Activated CD8-positive, alpha-beta T cell treated with anti-CD3 and anti-CD28 coated beads for 36 hours (primary cell): ENCODE data around the gene MARCKSL1. TPM values are rescaled to one million over a fixed set of nuclear protein-coding genes. Genes with fewer than 3 reads are reported as not detected.
A peak's percentile ranks its signal among the peaks of the same experiment; 100 is the strongest.

ENCODE experiments used
- ATAC-seq: fragments of 200-7000 bp; cut with Tn5 transposase; one replicate; pipeline ENCODE4 v1.10.0; 2021; ENCODE audit warnings: mild to moderate bottlenecking, moderate library complexity
- CTCF ChIA-PET: fragments of 350-600 bp; sonication (Branson Sonifier 250); formaldehyde crosslinking; loops from one replicate; lab custom pipeline; 2021; ENCODE audit warnings: antibody characterized with exemption; lab: Charles Lee
- POLR2A ChIA-PET: fragments of 350-600 bp; sonication (Branson Sonifier 250); formaldehyde crosslinking; loops from one replicate; lab custom pipeline; 2021; ENCODE audit warnings: antibody characterized with exemption; lab: Charles Lee
- DNase-seq: peaks from one replicate; pipeline ENCODE4 v3.0.0-alpha.2; 2020
- H3K27ac Mint-ChIP-seq: one replicate; pipeline ENCODE4 v1.8.0; 2021; ENCODE audit warnings: mild to moderate bottlenecking, mixed read lengths
- H3K27me3 Mint-ChIP-seq: one replicate; pipeline ENCODE4 v1.8.0; 2021; ENCODE audit warnings: mixed read lengths
- H3K36me3 Mint-ChIP-seq: one replicate; pipeline ENCODE4 v1.8.0; 2021; ENCODE audit warnings: low read depth, mixed read lengths
- H3K4me1 Mint-ChIP-seq: one replicate; pipeline ENCODE4 v1.8.0; 2021; ENCODE audit warnings: low read depth, mixed read lengths
- H3K4me3 Mint-ChIP-seq: one replicate; pipeline ENCODE4 v1.8.0; 2021; ENCODE audit warnings: mild to moderate bottlenecking, moderate library complexity, mixed read lengths
- H3K9me3 Mint-ChIP-seq: one replicate; pipeline ENCODE4 v1.8.0; 2021; ENCODE audit warnings: mixed read lengths
- intact Hi-C: fragments of 100-400 bp; cut with micrococcal nuclease; formaldehyde crosslinking; loops from one replicate; pipeline ENCODE4 v1.10.0; 2022
- total RNA-seq, 2 experiments: library from RNA; stranded (reverse); gene quantifications; one replicate each; pipeline ENCODE4 v1.2.3, GENCODE V29; 2021
- TF ChIP-seq, protein P1 (sequence below): fragments of 200-600 bp; IDR thresholded peaks from one replicate; pipeline ENCODE4 v1.8.0; 2022; ENCODE audit warnings: antibody characterized with exemption, mild to moderate bottlenecking

Gene MARCKSL1
- total RNA-seq, 2 experiments from 2014 or later = 31.2 to 33.5 TPM

DNA sequence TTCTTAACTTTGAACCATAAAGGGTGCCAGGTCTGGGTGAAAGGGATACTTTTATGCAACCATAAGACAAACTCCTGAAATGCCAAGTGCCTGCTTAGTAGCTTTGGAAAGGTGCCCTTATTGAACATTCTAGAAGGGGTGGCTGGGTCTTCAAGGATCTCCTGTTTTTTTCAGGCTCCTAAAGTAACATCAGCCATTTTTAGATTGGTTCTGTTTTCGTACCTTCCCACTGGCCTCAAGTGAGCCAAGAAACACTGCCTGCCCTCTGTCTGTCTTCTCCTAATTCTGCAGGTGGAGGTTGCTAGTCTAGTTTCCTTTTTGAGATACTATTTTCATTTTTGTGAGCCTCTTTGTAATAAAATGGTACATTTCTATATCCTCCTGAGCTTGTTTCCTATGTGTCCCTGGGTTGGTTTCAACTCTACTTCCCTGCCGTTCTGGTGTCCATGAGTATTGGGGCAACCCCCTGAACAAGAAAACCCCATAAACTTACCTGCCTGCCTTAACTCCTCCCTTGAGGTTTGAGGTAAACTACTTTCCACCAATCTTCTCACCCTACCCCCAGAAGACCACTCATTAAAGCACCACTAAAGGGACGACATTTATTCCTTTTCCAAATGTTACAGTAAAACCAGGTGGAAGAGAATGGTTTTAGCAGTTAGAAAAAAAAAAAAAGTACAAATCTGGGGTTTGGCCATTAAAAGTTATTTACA, 2.6 kb downstream of the MARCKSL1 start:
- TF ChIP-seq, protein P1, sequence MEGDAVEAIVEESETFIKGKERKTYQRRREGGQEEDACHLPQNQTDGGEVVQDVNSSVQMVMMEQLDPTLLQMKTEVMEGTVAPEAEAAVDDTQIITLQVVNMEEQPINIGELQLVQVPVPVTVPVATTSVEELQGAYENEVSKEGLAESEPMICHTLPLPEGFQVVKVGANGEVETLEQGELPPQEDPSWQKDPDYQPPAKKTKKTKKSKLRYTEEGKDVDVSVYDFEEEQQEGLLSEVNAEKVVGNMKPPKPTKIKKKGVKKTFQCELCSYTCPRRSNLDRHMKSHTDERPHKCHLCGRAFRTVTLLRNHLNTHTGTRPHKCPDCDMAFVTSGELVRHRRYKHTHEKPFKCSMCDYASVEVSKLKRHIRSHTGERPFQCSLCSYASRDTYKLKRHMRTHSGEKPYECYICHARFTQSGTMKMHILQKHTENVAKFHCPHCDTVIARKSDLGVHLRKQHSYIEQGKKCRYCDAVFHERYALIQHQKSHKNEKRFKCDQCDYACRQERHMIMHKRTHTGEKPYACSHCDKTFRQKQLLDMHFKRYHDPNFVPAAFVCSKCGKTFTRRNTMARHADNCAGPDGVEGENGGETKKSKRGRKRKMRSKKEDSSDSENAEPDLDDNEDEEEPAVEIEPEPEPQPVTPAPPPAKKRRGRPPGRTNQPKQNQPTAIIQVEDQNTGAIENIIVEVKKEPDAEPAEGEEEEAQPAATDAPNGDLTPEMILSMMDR = no peak
- H3K4me3 Mint-ChIP-seq = no peak overlapping the region
- H3K9me3 Mint-ChIP-seq = no peaks in the 10 kb centered on the region
- ChIA-PET CTCF (interaction anchor here (0.8 to 2.4 kb wide), 3 partner anchors 12 to 118 kb away, joined by 3 to 11 read pairs (median 5); no protein-coding TSS in a partner anchor), POLR2A (interaction anchor here (0.7 to 2.7 kb wide), 9 partner anchors 12 to 145 kb away, joined by 3 to 10 read pairs (median 5); partner anchors contain the start of gene HDAC1)
- no peak for DNase-seq
- peaks cover 39% of the 10 kb centered on the region for H3K4me1 Mint-ChIP-seq
- intact Hi-C loops = loop anchor here (5.0 kb wide), 1 partner anchor 39 kb away; no protein-coding TSS in a partner anchor
- no peaks in the 10 kb centered on the region for H3K27me3 Mint-ChIP-seq
- peaks cover 31% of the 10 kb centered on the region for H3K36me3 Mint-ChIP-seq
- ATAC-seq = no peak
- peak overlapping the region; percentile 68 for H3K27ac Mint-ChIP-seq

DNA sequence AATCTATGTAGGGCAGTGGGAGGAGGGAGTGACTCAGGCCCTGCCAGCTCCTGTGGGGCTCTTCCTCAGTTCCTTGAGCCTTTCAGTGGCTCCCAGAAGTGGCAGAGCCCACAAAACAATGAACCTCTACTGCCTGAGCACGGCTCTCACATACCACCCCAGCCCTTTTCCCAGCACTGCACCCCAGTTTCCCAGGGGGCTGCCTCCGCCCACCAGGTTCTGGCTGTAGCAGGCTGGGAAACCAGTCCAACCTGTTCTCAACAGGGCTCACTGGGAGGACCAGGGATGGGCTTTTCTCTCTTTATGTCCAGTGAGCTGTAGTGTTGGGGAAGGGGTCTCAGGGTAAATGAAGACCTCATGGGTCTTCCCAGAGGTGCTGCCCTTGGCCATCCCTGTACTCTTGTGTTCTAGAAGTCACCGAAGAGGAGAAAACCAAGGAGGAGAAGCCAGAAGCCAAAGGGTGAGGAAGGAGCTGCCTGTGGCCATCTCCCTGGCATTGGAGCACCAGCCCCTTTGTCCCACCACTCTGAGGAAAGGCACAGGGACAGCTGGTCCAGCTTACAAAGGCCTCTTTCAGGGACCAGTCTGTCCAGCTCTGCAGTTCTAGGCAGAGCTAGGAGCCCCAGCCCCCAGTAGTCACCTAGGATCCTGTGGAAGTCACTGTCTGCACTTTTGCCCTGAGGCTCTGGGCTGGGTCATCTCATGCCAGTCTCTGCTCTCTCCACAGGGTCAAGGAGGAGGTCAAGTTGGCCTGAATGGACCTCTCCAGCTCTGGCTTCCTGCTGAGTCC, 3.5 kb downstream of the MARCKSL1 start:
- POLR2A ChIA-PET = interaction anchor here (0.7 to 2.7 kb wide), 11 partner anchors 9 to 144 kb away, joined by 3 to 10 read pairs (median 4); partner anchors contain the start of genes HDAC1 and LCK
- no peak overlapping the region for H3K27ac Mint-ChIP-seq

DNA sequence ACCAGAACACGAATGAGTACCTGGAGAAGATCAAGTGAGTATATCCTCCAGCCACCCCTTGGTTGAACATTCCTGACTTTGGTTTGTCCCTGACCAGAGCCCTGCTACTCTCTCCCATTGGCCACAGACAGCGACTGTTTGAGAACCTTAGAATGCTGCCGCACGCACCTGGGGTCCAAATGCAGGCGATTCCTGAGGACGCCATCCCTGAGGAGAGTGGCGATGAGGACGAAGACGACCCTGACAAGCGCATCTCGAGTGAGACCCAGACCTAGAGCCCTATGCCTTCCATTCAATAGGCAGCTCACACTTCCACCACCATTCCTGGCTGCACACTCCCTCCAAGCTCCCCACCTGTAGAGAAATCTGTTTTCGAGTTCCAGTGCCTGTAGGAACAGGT, 4.5 kb downstream of the MARCKSL1 start:
- Mint-ChIP-seq H3K27me3 (no peaks in the 10 kb centered on the region), H3K36me3 (peaks cover 41% of the 10 kb centered on the region), H3K9me3 (no peaks in the 10 kb centered on the region), H3K4me3 (no peak overlapping the region), H3K27ac (peak overlapping the region; percentile 10), H3K4me1 (peaks cover 24% of the 10 kb centered on the region)
- intact Hi-C loops = loop anchor here (5.0 kb wide), 1 partner anchor 41 kb away; no protein-coding TSS in a partner anchor
- no peak for ATAC-seq
- TF ChIP-seq, protein P1 = no peak
- DNase-seq = no peak
- POLR2A ChIA-PET = interaction anchor here (1.4 to 2.7 kb wide), 5 partner anchors 19 to 82 kb away, joined by 3 to 10 read pairs (median 7); partner anchors contain the start of genes HDAC1 and LCK
- CTCF ChIA-PET = interaction anchor here (1.0 to 1.6 kb wide), 5 partner anchors 8 to 83 kb away, joined by 3 to 4 read pairs (median 3); no protein-coding TSS in a partner anchor

More for the DNA sequence above, 3.5 kb downstream of the MARCKSL1 start:
- TF ChIP-seq, protein P1 = no peak
- peaks cover 35% of the 10 kb centered on the region for H3K36me3 Mint-ChIP-seq
- H3K4me3 Mint-ChIP-seq = no peak overlapping the region
- H3K27me3 Mint-ChIP-seq = no peaks in the 10 kb centered on the region
- no peak for ATAC-seq
- peaks cover 32% of the 10 kb centered on the region for H3K4me1 Mint-ChIP-seq
- no peaks in the 10 kb centered on the region for H3K9me3 Mint-ChIP-seq
- no peak for DNase-seq
- intact Hi-C loops = loop anchor here (5.0 kb wide), 1 partner anchor 40 kb away; no protein-coding TSS in a partner anchor
- CTCF ChIA-PET = interaction anchor here (0.8 to 2.4 kb wide), 4 partner anchors 11 to 117 kb away, joined by 3 to 11 read pairs (median 4); no protein-coding TSS in a partner anchor

DNA sequence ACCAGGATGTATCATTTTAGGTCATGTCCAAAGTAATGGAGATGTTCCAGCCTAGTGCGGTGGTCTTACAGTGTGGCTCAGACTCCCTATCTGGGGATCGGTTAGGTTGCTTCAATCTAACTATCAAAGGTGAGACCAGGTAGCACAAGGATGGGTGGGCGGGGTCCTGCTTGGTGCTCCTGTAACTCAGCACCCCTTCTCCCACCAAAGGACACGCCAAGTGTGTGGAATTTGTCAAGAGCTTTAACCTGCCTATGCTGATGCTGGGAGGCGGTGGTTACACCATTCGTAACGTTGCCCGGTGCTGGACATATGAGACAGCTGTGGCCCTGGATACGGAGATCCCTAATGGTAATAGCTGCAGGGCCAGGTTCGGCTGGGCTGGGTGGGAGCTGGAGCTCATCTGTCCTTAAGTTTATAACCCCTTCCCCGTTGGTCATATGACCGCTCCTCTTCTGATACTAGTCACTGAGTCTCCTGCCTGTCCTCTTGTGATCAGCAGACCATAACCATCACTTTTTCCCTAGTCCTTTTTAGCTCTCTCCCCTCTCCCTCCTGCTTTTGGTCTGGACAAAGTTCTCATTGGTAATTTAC, 5.4 kb downstream of the MARCKSL1 start:
- ATAC-seq (no peak), DNase-seq (no peak)
- Mint-ChIP-seq H3K36me3 (peaks cover 43% of the 10 kb centered on the region), H3K27ac (no peak overlapping the region), H3K9me3 (no peaks in the 10 kb centered on the region), H3K27me3 (no peaks in the 10 kb centered on the region), H3K4me3 (no peak overlapping the region), H3K4me1 (peaks cover 24% of the 10 kb centered on the region)
- POLR2A ChIA-PET = interaction anchor here (1.7 to 2.4 kb wide), 3 partner anchors 18 to 39 kb away, joined by 3 to 7 read pairs (median 7); partner anchors contain the start of gene HDAC1
- intact Hi-C loops = loop anchor here (5.0 kb wide), 1 partner anchor 42 kb away; no protein-coding TSS in a partner anchor
- CTCF ChIA-PET = interaction anchor here (1.0 to 1.6 kb wide), 5 partner anchors 9 to 82 kb away, joined by 3 to 4 read pairs (median 3); no protein-coding TSS in a partner anchor
- TF ChIP-seq, protein P1 = no peak
